T-helper 1 cell treated with Interleukin-12 subunit alpha and Interleukin-12 subunit beta and Interleukin-4 antibody, amounts not matched to agents 30 μg/mL and 1 μg/mL, for 36 hours (primary cell): ENCODE data around the gene CDKN1A.

ENCODE experiments used
- H3K27ac Mint-ChIP-seq: one replicate; pipeline ENCODE4 v1.8.0; 2021; ENCODE audit warnings: mild to moderate bottlenecking, mixed read lengths
- H3K27me3 Mint-ChIP-seq: one replicate; pipeline ENCODE4 v1.8.0; 2021; ENCODE audit warnings: low read depth, mixed read lengths
- H3K36me3 Mint-ChIP-seq: one replicate; pipeline ENCODE4 v1.8.0; 2021; ENCODE audit warnings: low read depth, mixed read lengths
- H3K4me1 Mint-ChIP-seq: one replicate; pipeline ENCODE4 v1.8.0; 2021; ENCODE audit warnings: low read depth, mixed read lengths
- H3K4me3 Mint-ChIP-seq: one replicate; pipeline ENCODE4 v1.8.0; 2021; ENCODE audit warnings: mild to moderate bottlenecking, moderate library complexity, mixed read lengths
- H3K9me3 Mint-ChIP-seq: one replicate; pipeline ENCODE4 v1.8.0; 2021; ENCODE audit warnings: mixed read lengths

The CDKN1A gene

DNA sequence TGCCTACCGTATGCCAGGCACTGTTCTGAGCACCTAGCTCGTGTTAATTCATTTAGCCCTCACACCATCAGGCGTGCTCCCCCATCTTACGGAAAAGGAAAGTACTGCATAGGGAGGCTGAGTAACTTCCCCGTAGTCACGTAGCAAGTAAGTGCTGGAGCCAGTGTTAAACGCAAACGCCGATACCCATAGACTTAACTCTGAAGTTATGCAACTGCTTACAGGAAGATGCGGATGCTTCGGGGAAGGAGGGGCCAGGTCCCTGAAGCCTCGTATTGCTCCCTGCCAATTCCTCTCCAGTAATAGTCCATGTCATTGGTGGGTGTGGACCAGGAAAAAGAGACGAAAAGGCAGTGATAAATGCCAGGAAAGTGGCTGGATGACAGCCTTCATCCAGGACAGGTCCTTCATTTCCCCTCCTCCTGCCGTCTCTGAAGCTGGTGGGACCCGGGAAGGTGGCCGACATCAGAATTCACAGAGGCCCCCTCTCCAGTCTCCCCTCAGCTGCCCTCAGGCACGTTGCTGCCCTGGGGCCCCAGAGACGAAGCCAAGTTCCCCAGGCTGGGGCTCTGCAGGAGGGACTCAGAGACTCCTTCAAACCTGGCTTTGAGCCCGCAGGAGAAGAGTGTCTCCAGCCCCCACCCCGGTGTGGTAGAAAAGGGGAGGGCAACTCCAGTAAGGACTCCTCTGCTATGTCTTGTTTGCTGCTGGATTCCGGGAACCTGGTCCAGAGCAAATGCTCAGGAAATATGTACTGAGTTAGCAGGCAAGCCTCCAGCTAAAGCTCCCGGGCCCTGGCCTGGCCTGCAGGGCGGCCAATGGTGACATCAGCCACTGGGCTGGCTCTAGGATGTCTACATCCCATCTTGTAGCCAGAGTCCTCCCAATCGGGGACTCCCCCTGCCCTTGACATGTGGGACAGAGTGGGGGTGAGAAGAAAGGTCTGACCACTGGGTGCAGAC, 56.9 kb downstream of the CDKN1A start:
- Mint-ChIP-seq H3K27me3 (no peaks in the 10 kb centered on the region), H3K36me3 (no peaks in the 10 kb centered on the region), H3K9me3 (no peaks in the 10 kb centered on the region), H3K4me3 (peak overlapping the region; percentile 38), H3K4me1 (peaks cover 36% of the 10 kb centered on the region), H3K27ac (peak overlapping the region; percentile 86)
